ENCODE measurements around the gene TMEM164. TPM values are rescaled to one million over a fixed set of nuclear protein-coding genes. Genes with fewer than 3 reads are reported as not detected.

TMEM164 gene
- total RNA-seq, 1 donor from 2014 or later = 48.3 TPM

- TF ChIP-seq CTCF (IDR thresholded peaks at IDR 0.05; ENCODE audit: borderline replicate concordance) = no peak
- Histone ChIP-seq H3K27me3 (ENCODE audit: low read depth) (no peaks in the 10 kb centered on the region), H3K4me1 (peaks cover 28% of the 10 kb centered on the region), H3K36me3 (no peaks in the 10 kb centered on the region), H3K27ac (replicated peaks) (no peak overlapping the region), H3K9me3 (replicated peaks) (no peaks in the 10 kb centered on the region), H3K4me3 (no peak overlapping the region)
- intact Hi-C loops (cut with micrococcal nuclease) = no loop called here
- DNase-seq = no peak
Measured at GRCh38 chrX:110181459-110182137, 178.7 kb downstream of the TMEM164 start.

- Histone ChIP-seq H3K27ac (replicated peaks) (no peak overlapping the region), H3K36me3 (no peaks in the 10 kb centered on the region), H3K9me3 (replicated peaks) (no peaks in the 10 kb centered on the region), H3K4me3 (no peak overlapping the region), H3K4me1 (peaks cover 27% of the 10 kb centered on the region), H3K27me3 (ENCODE audit: low read depth) (no peaks in the 10 kb centered on the region)
- intact Hi-C loops (cut with micrococcal nuclease) = no loop called here
- no peak for TF ChIP-seq CTCF (IDR thresholded peaks at IDR 0.05; ENCODE audit: borderline replicate concordance)
- DNase-seq = no peak
Measured at GRCh38 chrX:110182362-110182761, 179.4 kb downstream of the TMEM164 start.

- no peak overlapping the region for H3K27ac ChIP-seq (replicated peaks)
- intact Hi-C loops (cut with micrococcal nuclease) = no loop called here
Measured at GRCh38 chrX:110182865-110183264, 180.0 kb downstream of the TMEM164 start.

GRCh38 chrX:110183314-110183713 is 180.4 kb downstream of the TMEM164 start:
- Histone ChIP-seq H3K4me1 (peaks cover 27% of the 10 kb centered on the region), H3K36me3 (no peaks in the 10 kb centered on the region), H3K4me3 (no peak overlapping the region), H3K9me3 (replicated peaks) (no peaks in the 10 kb centered on the region), H3K27me3 (ENCODE audit: low read depth) (no peaks in the 10 kb centered on the region), H3K27ac (replicated peaks) (no peak overlapping the region)
- DNase-seq = no peak
- intact Hi-C loops (cut with micrococcal nuclease) = no loop called here
- TF ChIP-seq CTCF (IDR thresholded peaks at IDR 0.05; ENCODE audit: borderline replicate concordance) = no peak

More at GRCh38 chrX:110182865-110183264, 180.0 kb downstream of the TMEM164 start:
- Histone ChIP-seq H3K4me1 (peaks cover 27% of the 10 kb centered on the region), H3K4me3 (no peak overlapping the region), H3K9me3 (replicated peaks) (no peaks in the 10 kb centered on the region), H3K36me3 (no peaks in the 10 kb centered on the region), H3K27me3 (ENCODE audit: low read depth) (no peaks in the 10 kb centered on the region)
- TF ChIP-seq CTCF (IDR thresholded peaks at IDR 0.05; ENCODE audit: borderline replicate concordance) = no peak
- no peak for DNase-seq

GRCh38 chrX:110188701-110189558 is 186.0 kb downstream of the TMEM164 start:
- Histone ChIP-seq H3K36me3 (no peaks in the 10 kb centered on the region), H3K9me3 (replicated peaks) (no peaks in the 10 kb centered on the region), H3K27me3 (ENCODE audit: low read depth) (no peaks in the 10 kb centered on the region), H3K4me3 (no peak overlapping the region), H3K27ac (replicated peaks) (no peak overlapping the region), H3K4me1 (no peaks in the 10 kb centered on the region)
- DNase-seq = no peak
- TF ChIP-seq CTCF (IDR thresholded peaks at IDR 0.05; ENCODE audit: borderline replicate concordance) = no peak
- intact Hi-C loops (cut with micrococcal nuclease) = no loop called here

Data from left ventricle myocardium inferior (tissue), 1 donor.